ENCODE measurements around the gene TMEM121.

TMEM121 gene

DNA sequence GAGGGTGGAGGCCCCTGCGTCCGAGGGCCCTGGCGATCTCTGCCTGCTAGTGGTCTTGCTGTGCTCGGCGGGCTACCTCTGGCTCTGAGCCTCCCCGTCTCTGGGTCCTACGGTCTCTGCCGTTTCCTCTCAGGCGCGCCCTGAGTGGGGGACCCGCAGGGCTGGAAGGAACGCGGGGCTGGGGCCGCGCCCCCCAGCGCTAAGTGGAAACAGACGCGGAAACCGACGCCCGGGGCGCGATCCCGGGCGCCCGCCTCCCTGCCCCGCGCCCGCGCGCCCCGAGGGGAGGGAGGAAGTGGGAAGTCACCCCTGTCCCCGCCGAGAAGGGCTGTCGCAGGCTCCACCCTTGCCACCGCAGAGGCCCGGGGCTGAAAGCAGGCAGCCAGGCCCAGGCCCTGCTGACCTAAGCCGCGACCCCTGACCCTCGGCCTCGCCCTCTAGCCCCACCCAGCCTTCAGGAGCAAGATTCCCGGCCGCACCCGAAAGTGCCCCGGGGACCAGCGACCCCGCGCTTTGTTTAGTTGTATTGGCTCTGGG, 38.9 kb upstream of the TMEM121 start:
- peak; percentile 16 for DNase-seq

DNA sequence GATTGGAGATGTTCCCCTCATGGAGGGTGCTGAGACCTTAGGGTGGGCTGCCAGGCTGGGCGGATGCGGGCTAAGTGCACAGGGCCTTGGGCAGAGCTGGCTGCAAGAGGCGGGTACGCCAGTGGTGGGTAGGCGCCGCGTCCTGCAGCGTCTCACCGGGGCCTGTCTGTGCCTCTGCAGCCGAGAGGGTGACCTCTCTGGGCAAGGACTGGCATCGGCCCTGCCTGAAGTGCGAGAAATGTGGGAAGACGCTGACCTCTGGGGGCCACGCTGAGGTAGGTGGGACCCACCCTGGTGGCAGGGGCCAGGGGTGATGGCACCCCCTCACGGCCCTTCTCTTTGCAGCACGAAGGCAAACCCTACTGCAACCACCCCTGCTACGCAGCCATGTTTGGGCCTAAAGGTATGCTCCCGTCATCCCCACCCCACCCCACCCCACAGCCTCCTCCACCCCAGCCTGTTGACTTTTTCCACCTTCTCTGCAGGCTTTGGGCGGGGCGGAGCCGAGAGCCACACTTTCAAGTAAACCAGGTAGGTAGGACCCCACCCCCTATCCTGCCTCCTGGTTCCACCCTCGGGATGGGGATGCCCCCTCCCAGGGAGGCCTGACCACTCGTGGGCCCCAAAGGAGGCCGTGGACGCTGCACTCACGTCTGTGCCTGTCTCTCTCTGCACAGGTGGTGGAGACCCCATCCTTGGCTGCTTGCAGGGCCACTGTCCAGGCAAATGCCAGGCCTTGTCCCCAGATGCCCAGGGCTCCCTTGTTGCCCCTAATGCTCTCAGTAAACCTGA, 38.2 kb upstream of the TMEM121 start:
- DNase-seq = no peak

DNA sequence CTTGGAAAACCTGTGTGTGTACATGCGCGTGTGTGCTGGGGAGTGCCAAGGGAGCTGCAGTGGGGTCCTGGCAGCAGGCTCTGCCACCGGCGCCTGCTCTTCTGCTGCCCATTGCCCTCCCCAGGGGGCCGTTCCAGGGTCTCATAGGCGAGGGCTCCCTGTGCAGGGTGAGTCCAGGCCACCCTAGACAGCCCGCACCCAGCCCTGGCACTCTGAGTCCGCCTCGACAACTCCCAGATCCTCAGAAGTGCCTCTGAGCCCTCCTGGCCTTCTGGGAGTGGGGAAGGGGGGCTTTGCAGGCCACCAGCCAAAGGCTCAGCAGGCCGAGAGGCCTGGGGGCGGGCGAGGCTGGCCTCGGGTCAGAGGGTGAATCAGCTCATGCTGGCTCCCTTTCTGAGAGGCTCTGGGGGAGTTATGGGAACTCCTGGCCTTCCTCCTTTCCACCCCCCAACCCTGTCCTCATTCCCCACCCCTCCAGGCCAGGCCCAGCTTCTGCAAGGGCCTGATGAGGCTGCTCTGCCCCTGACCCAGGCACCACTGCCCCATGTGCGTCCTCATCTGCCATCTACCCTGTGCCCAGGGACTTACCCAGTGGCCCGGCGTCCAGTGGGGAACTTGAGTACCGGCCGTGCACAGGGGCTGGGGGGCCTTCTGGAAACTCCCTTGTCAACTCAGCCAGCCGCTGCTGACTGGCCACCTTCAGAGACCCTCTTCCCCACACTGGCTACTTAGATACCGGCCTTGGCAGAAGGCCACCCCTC, 37.4 kb upstream of the TMEM121 start:
- no peak for DNase-seq

- DNase-seq = peak; percentile 74
Measured at GRCh38 chr14:105489542-105490266, 36.7 kb upstream of the TMEM121 start.

DNA sequence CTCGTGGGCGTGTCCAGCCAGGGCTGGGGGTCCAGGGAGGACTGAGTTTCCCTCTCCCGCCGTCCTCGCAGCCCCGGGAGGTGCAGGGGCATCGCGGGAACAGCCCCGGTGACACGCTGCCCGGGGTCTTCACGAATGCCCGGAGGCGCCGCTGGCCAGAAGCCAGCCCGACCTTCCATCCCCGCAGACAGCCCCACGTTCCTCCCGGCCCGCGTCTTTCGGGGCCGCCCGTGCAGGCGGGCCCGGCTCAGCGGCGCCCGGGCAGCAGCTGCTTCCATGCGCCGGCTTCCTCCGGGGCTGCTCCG, 36.2 kb upstream of the TMEM121 start:
- DNase-seq = no peak

DNA sequence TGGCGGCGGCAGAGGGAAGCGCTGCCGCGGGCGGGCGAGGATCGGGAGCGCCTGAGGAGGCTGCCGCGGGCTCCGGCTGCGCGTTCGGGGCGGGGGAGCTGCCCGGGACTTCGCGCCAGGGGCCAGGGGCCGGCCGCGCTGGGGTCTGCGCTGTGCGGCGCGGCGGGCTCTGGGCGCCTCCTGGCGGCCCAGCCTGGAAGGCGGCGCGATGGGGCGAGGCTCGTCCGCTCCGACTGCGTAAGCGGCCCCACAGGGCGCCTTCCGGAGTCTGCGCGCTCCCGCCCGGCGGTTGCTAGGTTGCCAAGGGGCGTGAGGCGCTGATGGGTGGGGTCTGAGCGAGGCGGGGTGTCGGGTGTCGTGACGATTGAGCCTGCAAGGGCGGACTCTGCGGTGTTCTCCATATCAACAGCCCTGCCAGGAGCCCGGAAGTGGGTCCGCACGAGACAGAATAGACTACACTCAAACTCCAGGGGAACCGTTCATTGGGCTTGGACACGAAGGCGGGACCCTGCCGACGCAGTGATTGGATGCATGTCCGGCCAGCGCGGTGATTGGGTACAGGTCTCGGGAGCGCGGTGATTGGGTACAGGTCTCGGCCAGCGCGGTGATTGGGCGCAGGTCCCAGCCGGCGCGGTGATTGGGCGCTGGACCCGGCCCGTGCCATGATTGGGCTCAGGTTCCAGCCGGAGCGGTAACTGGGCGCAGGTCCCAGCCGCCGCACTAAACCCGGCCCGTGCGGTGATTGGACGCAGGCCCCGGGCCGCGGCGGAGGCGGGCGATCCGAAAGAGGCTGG, 35.6 kb upstream of the TMEM121 start, which contains the start of gene TEDC1:
Gene TEDC1, plus strand, starts transcription at position 675 of the 794 bp plus-strand sequence. CDS start 130 bp downstream, outside the sequence.
- DNase-seq = peak; percentile 99

DNA sequence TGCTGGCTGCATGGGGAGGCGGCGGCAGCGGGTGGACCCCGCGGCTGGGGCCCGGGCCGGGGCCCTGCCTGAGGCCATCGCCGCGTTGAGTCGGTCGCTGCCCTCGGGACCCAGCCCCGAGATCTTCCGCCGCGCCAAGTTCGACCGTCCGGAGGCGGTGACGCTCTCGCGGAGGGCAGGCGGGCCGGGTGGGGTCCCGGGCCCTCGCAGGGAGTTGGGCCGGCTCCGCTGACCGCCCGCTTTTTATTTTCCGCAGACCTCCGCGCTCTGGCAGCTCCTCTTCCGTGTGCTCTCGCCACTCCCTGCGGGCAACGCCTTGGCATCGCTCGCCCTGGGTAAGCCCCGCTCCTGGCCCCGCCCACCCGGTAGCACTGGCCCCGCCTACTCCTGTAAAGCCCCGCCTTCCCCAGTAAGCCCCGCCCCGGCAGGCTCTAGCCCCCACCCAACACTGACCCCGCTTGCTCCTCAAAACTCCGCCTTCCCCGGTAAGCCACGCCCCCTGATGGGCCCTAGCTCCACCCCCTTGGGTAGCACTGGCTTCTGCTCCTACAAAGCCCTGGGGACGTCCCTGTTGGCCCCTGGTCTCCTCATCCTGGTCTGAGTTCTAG, 34.9 kb upstream of the TMEM121 start:
- DNase-seq = peak; percentile 70

DNA sequence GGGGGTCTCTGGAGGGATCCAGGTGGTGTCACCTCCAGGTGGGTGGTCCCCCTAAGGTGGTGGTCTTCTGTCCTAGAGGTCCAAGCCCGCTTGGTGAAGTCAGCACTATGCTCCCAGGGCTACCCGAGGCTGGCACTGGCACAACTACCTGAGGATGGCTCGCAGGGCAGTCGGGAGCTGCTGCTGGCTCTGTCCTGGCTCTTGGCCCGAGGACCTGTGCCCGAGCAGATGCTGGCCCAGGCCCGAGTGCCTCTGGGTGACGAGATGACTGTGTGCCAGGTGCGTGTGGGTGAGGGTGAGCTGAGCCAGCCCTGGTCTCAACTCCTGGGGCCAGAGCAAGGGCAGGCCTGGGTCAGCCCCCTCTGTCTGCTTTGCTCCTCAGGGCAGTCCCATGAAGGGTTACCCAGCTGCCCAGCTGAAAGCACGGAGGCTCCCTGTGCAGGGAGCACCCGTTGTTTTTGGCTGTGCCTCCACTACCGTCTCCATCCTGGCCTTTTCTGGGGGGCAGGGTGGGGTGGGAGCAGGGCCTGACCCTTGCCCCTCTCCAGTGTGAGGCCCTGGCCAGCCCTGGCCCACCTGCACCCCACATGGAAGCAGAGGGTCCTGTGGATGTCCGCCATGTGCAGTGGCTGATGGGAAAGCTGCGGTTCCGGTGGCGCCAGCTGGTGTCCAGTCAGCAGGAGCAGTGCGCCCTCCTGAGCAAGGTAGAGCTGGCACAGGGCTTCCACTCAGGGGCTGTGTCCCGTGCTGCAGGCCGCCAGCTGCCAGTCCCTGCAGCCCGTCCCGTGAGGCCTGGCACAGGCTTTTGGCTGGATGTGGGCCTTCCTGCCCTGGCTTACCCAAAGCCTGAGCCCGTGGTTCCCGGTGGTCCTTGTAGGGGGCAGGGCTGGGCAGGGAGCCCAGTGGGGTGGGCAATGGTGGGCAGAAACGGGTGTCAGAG, 34.1 kb upstream of the TMEM121 start:
- no peak for DNase-seq

DNA sequence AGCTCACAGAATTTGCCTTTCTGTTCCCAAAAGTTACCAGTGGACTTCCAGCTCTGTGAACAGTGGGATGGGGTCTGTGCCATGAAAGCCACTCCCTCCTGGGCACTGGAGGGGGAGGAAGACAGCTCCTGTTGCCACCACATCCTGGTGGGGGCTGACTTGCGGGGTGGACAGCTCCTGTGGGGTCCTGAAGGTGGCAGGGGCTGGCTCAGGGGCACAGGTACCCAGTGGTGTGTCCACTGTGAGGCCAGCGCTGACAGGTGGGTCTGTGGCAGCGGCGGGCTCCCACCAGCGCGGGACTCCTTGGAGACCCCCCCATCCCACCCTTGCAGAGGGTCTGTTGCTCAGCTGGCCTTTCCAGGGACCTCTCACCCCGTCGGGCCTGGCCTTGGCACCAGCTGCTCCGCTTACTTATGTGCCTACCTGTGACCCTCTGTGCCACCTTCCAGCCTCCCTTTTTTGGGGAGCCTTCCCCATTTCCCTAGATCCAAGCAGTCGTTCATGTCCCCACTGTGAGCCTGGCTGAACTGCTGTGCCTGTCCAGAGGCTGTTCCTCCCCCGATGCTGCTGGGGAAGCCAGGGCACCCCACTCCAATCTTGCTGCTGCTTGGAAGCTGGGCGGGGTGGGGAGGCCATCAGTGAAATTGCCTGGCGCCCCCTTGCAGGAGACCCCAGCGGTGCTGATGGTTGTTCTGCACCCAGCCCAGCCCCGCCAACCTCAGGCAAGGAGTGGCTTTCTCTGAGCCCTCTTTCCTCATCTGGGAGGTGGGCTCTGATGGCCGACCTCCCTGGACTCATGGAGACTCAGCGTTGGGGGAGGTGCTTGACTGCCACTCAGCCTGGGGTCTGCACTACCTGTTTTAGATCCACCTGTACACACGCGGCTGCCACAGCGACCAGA, 33.2 kb upstream of the TMEM121 start:
- DNase-seq = no peak

- DNase-seq = no peak
Measured at GRCh38 chr14:105493921-105494605, 32.3 kb upstream of the TMEM121 start.

GRCh38 chr14:105494606-105494929, 31.8 kb upstream of the TMEM121 start:
- no peak for DNase-seq

DNA sequence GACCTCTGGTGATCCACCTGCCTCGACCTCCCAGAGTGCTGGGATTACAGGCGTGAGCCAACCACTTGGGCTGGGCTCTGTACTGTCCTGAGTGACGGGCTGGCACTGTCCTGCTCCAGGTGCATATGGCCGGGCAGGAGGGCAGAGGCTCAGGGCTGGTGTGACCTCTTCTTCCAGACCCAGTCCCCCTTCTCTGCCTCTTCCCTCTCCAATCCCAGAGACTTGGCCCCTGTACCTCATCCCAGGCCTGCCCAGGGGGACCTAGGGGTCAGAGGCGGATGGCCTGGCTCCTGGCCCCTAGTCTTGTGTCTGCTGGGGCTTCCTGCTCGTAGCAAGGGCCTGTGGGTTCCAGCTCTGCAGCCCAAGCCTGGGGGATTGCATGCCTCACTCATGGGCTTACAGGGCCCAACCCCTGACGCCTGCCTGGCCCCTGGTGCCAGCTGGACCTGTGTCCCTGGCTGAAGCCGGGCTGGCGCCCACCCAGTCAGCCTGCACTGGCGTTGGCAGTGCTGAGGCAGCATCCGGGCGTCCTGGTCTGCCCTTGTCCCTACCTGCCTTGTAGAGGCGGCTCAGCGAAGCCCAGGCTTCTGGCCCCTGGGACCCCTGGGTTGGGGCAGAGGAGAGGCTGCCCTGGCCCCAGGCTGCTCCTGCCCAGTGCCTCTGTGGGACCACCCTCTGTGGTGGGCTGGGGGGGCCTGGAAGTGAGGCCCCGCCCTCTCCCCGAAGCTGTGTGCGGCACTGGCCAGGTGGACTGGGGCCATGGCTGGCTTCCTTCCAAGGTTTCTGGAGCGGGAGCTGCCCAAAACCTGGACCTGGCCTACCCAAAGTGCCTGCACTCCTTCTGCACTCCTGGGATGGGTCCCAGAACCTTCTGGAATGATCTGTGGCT, 31.0 kb upstream of the TMEM121 start:
- DNase-seq = no peak

- DNase-seq = no peak
Measured at GRCh38 chr14:105495990-105496830, 30.2 kb upstream of the TMEM121 start.

GRCh38 chr14:105496831-105497591, 29.4 kb upstream of the TMEM121 start:
- no peak for DNase-seq

- no peak for DNase-seq
Measured at GRCh38 chr14:105497671-105498429, 28.5 kb upstream of the TMEM121 start.

Data from NCI-H774 (cell line).